ENCODE data around the gene CD207.

DNA sequence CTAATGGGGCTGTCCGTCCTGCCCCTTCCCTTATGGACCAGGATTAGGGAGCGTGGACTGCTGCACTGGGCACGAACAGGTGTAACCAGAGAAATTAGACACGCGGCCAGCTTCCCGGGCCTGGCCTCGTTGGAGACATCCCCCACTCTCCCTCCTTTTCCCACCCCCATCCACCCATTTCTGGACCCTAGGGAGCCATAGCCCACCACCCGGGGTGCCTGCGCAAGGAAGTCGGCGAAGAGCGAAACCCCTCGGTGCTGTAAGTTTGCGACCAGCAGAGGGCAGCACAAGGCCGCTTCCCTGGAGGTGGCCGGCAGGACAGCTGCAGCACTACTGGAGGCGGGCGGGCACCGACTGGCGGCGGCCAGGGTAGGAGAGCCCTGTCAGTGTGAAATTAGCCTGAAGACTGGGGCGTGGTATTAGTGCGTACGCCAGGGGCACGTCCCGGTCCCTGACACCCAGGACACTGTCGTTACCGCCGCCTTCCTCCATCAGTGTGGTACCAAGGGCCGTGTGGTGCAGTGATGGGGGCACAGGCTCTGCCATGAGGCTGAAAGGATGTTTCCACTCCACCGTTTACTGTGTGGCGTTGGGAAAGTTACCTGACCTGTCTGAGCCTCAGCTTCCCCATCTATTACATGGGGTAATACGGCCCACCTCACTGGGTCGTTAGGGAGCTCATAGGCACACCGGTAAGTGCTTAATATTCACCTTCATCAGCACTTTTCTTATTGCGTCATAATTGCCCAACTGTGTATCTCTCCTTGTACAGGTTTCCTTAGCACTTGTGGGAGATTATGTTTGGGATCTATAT, 36.0 kb upstream of the CD207 start:
- TF ChIP-seq, protein P1, sequence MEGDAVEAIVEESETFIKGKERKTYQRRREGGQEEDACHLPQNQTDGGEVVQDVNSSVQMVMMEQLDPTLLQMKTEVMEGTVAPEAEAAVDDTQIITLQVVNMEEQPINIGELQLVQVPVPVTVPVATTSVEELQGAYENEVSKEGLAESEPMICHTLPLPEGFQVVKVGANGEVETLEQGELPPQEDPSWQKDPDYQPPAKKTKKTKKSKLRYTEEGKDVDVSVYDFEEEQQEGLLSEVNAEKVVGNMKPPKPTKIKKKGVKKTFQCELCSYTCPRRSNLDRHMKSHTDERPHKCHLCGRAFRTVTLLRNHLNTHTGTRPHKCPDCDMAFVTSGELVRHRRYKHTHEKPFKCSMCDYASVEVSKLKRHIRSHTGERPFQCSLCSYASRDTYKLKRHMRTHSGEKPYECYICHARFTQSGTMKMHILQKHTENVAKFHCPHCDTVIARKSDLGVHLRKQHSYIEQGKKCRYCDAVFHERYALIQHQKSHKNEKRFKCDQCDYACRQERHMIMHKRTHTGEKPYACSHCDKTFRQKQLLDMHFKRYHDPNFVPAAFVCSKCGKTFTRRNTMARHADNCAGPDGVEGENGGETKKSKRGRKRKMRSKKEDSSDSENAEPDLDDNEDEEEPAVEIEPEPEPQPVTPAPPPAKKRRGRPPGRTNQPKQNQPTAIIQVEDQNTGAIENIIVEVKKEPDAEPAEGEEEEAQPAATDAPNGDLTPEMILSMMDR (conservative IDR thresholded peaks at IDR 0.05; ENCODE audit: low read depth, low read length), result peak; percentile 93
- TF ChIP-seq EZH2 (IDR thresholded peaks at IDR 0.05; ENCODE audit: borderline replicate concordance, low read depth, low read length, poor library complexity, severe bottlenecking), result no peak

Measured in A673 (cell line).